8988T (cell line): Measurements from ENCODE around the gene CHRNA7.
"Not testable (repeated sequence)": the region's sequence is repeated elsewhere in the genome, so short reads cannot be mapped to it uniquely, and the experiment has no call there.

Experiments
- DNase-seq: peaks from one replicate; pipeline ENCODE4 v3.0.0; 2011

Gene CHRNA7

GRCh38 chr15:32120577-32121383 is 90.5 kb downstream of the CHRNA7 start:
- no peak for DNase-seq

DNA sequence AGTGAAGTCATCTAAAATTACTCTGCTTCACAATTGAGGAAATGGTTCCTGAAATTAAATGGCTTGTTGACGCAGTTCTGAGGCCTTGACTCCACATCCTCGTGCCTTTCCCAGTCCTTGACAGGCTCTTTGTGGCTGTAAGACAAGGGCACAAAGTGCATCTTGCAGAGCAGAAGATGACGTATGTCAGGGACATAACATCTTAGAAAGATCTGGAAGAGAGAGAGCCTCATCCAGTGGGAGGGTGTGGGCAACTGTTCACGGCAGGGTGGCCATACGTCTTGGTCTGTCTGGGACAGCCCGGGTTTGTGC is 91.0 kb downstream of the CHRNA7 start:
- DNase-seq = no peak

DNA sequence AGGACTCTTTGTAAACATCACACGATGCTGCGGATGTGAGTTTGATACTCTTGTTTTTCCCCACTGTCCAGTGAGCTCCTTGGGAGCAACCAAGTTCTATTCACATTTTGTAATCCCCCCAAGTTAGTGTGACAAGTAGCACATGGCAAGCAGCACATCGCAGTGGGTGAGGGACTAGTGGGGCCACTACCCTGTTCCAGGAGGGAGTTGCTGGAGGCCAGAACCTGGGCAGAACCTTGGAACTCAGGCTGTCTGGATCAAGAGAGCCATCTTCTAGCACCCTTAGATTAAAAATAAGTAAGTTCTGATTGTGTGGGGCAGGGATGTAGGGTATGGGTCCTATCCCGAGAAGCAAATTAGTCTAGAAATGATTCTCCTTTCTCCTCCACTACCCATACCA is 91.7 kb downstream of the CHRNA7 start:
- no peak for DNase-seq

- DNase-seq = no peak
Observed at GRCh38 chr15:32123473-32123872, 93.2 kb downstream of the CHRNA7 start.

DNA sequence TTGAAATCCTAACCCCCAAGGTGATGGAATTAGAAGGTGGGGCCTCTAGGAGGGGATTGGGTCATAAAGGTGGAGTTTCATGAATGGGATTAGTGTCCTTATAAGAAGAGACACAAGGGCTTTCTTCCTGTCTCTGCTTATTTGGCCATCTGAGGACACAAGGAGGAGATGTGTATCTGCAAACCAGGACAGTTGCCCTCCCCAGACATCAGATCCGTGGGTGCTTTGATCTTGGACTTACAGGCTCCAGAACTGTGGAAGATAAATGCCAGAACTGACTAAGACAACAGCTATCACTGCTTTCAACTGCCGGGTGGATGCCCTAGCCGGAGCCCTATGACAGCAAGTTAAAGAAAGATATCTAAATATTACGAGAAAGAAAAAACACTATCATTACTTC is 94.4 kb downstream of the CHRNA7 start:
- no peak for DNase-seq

DNA sequence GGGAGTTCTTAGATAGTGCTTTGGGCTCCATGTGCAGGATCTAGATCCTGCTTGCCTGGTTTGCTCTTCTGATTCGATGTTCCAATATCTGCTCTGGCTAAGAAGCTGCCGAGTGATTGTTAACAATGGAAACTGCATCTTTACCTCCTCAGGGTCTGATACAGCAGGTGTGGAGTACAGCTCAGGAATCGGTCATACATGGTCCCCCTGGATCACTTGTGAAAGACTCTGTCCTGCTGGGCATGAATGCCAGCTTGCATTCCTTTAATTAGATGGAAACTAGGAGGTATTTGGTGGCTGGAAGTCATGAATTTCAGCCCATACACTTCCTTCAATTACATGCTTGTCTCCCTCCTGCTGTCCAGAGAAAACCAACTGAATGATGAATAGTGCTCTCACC is 95.3 kb downstream of the CHRNA7 start:
- no peak for DNase-seq

GRCh38 chr15:32129815-32130214 is 99.5 kb downstream of the CHRNA7 start:
- no peak for DNase-seq

DNA sequence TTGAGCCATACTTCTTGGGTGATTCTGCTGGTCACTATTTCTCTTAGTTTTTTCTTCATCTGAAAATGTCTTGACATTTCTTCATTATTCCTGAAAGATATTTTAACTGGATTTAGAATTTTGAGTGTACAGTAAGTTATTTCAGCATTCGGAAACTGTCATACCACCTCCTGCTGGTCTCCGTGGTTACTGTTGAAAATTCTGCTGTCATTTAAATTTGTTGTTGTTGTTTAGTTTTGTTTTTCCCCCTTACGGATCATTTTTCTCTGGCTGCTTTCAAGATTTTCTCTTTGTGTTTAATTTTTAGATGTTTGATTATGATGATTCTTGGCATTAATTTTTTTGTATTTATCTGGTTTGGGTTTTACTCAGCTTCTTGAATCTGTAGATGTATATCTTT is 100.5 kb downstream of the CHRNA7 start:
- DNase-seq = no peak

GRCh38 chr15:32131803-32132202 is 101.5 kb downstream of the CHRNA7 start:
- DNase-seq = no peak

DNA sequence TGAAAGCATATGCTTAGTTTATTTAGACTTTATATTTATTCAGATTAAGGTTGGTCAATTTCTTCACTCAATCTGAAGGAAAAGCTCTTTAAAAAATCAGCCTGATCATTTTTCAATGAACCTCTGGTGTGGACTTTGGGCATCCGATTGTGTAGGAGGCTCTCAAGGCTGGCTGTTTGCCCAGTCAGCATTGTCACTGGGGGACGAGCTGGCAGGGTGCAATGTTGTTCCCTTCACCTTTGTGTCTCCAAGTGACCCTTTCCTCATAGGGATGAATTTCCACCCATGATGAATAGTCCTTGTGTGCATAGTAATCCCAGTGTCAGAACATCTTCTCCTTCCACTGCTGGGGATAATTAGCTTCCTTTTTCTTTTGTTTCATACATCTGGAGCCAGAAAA is 102.5 kb downstream of the CHRNA7 start:
- DNase-seq = no peak

GRCh38 chr15:32134842-32135241 is 104.5 kb downstream of the CHRNA7 start:
- DNase-seq = no peak

GRCh38 chr15:32135335-32135734 is 105.0 kb downstream of the CHRNA7 start:
- DNase-seq = no peak

- not testable (repeated sequence) for DNase-seq
Observed at GRCh38 chr15:32145512-32145911, 115.2 kb downstream of the CHRNA7 start.

DNA sequence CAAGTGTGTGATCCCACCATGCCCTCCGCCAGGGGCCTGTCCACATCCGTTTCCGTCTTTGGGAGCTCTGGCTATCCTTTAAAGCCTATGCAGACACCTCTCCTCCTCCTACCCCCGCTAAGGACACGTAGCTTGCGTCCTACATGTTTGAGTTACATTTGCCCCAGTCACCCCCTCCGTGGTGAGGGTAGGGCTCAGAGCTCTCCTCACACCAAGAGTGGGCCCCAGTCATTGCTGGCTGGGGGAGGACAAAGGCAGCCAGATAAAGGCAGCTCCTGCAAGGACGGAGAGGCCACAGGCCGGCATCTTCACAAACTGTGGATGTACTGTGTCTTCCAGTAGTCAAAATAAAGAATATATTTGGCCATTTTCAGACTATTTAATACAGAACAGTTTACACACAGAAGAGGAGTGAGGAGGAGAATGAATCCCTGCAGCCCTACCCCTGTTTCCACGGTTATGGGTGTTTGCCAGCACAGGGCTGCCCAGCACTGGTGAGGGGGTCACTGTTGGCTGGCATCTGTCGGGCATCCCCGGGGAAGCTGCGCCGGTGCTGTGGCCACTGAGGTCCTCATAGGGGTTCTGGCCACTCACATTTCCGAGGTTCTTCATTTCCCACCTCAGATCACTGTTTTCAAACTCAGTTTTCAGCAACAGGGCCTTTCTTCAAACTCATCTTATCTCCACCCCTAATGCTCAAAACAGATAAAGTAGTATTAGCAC is 118.7 kb downstream of the CHRNA7 start:
- no peak for DNase-seq

GRCh38 chr15:32152574-32152973 is 122.3 kb downstream of the CHRNA7 start:
- no peak for DNase-seq

DNA sequence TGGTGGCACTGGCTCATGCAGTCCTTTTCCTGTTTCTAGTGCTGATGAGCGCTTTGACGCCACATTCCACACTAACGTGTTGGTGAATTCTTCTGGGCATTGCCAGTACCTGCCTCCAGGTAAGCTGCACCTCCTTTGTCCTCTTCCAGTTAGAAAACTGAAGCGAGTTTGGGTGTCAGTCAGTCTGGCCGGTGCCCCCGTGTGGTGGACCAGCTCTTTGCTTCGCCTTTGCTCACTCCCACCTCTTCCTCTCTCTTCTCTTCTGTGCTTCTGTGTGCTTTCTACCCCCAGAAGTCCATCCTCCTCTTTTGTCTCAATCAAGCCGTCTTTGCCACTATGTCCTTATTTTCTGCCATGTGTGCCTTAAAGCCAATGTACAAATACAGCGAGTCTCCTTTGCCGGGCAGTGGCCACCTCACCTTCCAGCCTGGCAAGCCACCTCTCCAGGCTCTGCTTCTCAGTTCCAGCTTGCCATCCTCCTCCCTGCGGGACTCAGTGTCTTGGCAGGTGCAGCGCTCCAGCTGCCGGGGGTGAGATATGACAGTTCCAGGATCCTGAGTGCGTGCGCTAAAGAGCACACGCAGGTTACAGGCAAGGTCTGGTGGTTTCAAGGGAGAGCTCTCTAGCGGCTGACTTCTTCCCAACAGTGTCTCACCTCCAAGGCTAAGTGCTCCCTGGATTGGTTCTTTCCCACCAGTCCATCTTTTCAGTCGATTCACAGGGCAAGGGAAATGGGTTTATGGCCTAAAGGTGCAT is 123.7 kb downstream of the CHRNA7 start:
- DNase-seq = not testable (repeated sequence)

DNA sequence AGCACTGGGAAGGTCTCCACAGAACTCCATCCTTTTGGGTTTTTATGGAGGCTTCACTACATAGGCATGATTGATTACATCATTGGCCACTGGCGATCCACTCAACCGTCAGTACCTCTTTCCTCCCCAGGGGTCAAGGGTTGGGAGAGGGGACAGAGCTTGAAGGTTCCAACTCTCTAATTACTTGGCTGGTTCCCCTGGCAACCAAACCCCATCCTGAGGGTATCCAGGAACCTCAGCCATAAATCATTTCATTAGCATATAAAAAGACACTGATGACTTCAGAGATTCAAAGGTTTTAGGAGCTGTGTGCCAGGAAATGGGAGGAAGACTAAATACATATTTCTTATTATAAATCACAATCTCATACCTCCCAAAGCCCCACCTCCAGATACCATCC is 131.8 kb downstream of the CHRNA7 start:
- not testable (repeated sequence) for DNase-seq

GRCh38 chr15:32164065-32164464 is 133.8 kb downstream of the CHRNA7 start:
- not testable (repeated sequence) for DNase-seq

DNA sequence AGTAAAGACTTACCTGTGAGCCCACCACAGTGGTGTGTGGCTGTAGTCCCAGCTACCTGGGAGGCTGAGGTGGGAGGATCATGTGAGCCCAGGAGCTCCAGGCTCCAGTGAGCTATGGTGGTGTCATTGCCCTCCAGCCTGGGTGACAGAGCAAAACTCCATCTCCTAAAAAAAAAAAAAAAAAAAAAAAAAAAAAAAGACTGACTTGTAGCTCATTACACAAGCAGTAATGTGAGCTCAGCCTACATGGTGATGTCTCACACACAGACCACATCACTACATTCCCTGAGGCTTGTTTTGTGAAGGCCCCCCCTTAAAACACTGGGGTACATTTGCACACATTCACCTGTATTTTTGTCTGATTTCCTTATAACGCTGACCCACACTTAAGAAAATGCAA is 134.4 kb downstream of the CHRNA7 start:
- DNase-seq = not testable (repeated sequence)

GRCh38 chr15:32165775-32166174 is 135.5 kb downstream of the CHRNA7 start:
- DNase-seq = not testable (repeated sequence)

DNA sequence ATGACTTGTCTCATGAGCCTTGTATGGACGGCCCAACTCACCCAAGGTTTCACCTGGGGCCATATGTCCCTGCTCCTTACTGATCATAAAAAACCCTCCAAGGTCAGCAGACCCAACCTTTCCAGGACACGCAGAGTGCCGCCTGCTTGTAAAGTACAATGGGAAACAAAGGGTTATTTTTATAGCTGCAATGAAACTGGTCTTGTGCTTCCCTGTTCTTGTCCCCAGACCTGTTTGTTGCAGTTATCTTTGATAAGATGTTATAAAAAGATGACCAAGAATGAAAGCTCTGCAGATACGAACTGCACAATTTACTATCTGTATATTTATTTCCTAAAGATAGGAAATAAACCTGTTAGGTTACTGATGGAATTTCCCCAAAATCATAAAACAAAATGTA is 136.0 kb downstream of the CHRNA7 start:
- DNase-seq = not testable (repeated sequence)

DNA sequence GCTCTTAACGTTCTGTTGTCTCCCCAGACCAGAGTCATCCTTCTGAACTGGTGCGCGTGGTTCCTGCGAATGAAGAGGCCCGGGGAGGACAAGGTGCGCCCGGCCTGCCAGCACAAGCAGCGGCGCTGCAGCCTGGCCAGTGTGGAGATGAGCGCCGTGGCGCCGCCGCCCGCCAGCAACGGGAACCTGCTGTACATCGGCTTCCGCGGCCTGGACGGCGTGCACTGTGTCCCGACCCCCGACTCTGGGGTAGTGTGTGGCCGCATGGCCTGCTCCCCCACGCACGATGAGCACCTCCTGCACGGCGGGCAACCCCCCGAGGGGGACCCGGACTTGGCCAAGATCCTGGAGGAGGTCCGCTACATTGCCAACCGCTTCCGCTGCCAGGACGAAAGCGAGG is 137.6 kb downstream of the CHRNA7 start:
- DNase-seq = not testable (repeated sequence)

GRCh38 chr15:32180579-32180978 is 150.3 kb downstream of the CHRNA7 start:
- not testable (repeated sequence) for DNase-seq

- not testable (repeated sequence) for DNase-seq
Observed at GRCh38 chr15:32193780-32194179, 163.5 kb downstream of the CHRNA7 start.
